Osteocyte (in vitro differentiated cells): Measurements from ENCODE around the gene SLC10A1. TPM values are rescaled to one million over a fixed set of nuclear protein-coding genes. Genes with fewer than 3 reads are reported as not detected.

Source experiments
- DNase-seq: peaks from one replicate; pipeline ENCODE4 v3.0.0; 2021; ENCODE audit warnings: mixed read lengths; ENCODE audit not compliant: unreplicated experiment; ENCODE audit errors: extremely low spot score
- H3K27ac Mint-ChIP-seq: one replicate; pipeline ENCODE4 v1.8.0; 2021; ENCODE audit warnings: mild to moderate bottlenecking, mixed read lengths; ENCODE audit not compliant: unreplicated experiment
- H3K27me3 Mint-ChIP-seq: one replicate; pipeline ENCODE4 v1.8.0; 2021; ENCODE audit warnings: mixed read lengths; ENCODE audit not compliant: unreplicated experiment
- H3K36me3 Mint-ChIP-seq: one replicate; pipeline ENCODE4 v1.8.0; 2021; ENCODE audit warnings: mixed read lengths; ENCODE audit not compliant: unreplicated experiment
- H3K4me1 Mint-ChIP-seq: one replicate; pipeline ENCODE4 v1.8.0; 2021; ENCODE audit warnings: mixed read lengths; ENCODE audit not compliant: unreplicated experiment
- H3K4me3 Mint-ChIP-seq: one replicate; pipeline ENCODE4 v1.8.0; 2021; ENCODE audit warnings: mild to moderate bottlenecking, moderate library complexity, mixed read lengths; ENCODE audit not compliant: unreplicated experiment
- H3K9me3 Mint-ChIP-seq: one replicate; pipeline ENCODE4 v1.8.0; 2021; ENCODE audit warnings: mixed read lengths; ENCODE audit not compliant: unreplicated experiment
- total RNA-seq: library from RNA; stranded (reverse); gene quantifications from 2 replicates; pipeline ENCODE4 v1.2.1, GENCODE V29; 2021
- TF ChIP-seq, protein P1 (sequence below): fragments of 200-600 bp; sonication (generic); IDR thresholded peaks from 2 replicates; pipeline ENCODE4 v1.5.0; 2021; ENCODE audit warnings: antibody characterized with exemption, mild to moderate bottlenecking, moderate library complexity

SLC10A1 gene
- total RNA-seq, 1 donor from 2014 or later = not detected

DNA sequence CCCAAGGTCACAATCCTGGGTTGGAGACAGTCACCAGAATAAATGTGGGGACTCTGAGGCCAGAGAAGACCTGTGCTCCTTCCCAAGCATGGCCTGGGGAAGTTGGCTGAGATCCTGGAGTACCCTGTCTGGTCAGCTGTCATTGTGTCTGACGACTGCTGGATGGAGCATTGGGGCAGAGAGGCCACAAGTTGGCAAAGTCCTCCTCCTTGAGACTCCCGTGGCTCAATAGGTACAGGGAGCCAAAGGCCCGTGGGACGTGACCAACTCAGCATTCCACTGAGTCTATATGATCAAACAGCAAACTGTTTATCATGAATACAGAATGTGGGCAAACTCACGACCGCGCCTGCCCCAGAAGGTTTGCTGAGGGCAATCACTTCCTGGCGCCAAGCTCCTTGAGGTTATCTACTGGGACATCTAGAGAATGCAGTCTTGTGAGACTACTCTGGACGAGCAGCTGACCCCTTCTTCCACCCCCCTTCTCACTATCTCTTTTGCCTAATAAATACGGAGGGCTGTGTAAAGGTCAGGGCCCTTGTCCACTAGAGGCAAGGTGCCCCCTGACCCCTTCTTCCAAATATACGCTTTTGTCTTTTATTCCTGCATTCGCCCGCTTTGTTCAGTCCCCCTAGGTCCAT is 14.3 kb upstream of the SLC10A1 start:
- no peaks in the 10 kb centered on the region for H3K4me1 Mint-ChIP-seq
- H3K27ac Mint-ChIP-seq = no peak overlapping the region
- DNase-seq = peak; percentile 69
- H3K9me3 Mint-ChIP-seq = no peaks in the 10 kb centered on the region
- no peaks in the 10 kb centered on the region for H3K36me3 Mint-ChIP-seq
- H3K4me3 Mint-ChIP-seq = no peak overlapping the region
- H3K27me3 Mint-ChIP-seq = peaks cover 32% of the 10 kb centered on the region
- TF ChIP-seq, protein P1, sequence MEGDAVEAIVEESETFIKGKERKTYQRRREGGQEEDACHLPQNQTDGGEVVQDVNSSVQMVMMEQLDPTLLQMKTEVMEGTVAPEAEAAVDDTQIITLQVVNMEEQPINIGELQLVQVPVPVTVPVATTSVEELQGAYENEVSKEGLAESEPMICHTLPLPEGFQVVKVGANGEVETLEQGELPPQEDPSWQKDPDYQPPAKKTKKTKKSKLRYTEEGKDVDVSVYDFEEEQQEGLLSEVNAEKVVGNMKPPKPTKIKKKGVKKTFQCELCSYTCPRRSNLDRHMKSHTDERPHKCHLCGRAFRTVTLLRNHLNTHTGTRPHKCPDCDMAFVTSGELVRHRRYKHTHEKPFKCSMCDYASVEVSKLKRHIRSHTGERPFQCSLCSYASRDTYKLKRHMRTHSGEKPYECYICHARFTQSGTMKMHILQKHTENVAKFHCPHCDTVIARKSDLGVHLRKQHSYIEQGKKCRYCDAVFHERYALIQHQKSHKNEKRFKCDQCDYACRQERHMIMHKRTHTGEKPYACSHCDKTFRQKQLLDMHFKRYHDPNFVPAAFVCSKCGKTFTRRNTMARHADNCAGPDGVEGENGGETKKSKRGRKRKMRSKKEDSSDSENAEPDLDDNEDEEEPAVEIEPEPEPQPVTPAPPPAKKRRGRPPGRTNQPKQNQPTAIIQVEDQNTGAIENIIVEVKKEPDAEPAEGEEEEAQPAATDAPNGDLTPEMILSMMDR = no peak

DNA sequence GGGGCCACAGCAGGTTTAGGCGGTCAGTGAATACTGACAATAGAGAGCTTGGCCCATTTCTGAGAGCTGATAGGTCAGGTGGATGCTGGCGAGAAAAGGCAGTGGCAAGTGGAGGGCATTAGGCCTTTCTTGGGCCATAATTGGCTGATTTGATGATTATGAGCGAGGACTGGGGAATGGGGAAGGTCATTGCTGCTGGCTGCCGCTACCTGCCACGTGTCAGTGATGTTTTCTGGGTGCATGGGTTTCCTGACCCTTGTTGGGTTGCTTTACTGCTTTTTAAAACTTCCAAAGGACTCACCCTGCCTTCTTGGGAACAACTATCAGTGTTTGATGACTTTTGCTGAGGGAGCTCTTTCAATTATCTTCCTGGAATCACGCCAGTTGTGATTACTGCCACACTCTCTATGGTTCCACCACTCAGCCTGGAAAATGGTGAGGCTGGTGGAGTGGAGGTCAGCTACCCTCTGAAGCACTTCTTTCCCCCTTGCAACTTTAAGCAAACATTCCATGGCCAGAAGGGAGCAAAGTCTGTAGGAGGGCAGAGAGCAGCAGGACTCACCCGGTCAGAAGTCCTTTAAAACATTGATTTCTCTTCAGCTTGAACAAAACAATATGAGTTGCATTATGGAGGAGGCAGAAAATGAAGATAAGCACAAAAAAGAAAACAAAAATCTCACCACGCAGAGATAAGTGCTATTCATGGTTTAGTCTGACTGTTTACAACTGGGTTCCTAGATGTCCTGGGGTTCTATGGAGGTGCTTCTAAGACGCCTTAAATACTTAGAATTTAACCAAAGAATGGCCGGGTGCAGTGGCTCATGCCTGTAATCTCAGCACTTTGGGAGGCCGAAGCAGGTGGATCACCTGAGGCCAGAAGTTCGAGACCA is 12.1 kb upstream of the SLC10A1 start:
- Mint-ChIP-seq H3K9me3 (no peaks in the 10 kb centered on the region), H3K4me3 (no peak overlapping the region), H3K36me3 (no peaks in the 10 kb centered on the region), H3K4me1 (no peaks in the 10 kb centered on the region), H3K27ac (no peak overlapping the region), H3K27me3 (peaks cover 43% of the 10 kb centered on the region)
- TF ChIP-seq, protein P1 = no peak
- peak; percentile 67 for DNase-seq

DNA sequence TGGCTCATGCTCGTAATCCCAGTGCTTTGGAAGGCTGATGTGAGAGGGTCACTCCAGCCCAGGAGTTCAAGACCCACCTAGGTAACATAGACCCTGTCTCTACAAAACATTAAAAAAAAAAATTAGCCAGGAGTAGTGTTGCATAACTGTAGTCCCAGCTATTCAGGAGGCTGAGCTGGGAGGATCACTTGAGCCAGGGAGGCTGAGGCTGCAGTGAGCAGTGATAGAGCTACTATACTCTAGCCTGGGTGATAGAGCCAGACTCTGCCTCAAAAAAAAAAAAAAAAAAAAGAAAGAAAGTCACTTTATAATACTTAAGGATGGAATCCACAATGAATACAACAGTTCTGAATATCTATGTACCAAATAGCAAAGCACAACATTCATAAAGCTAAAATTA is 10.2 kb upstream of the SLC10A1 start:
- H3K4me3 Mint-ChIP-seq = no peak overlapping the region
- no peaks in the 10 kb centered on the region for H3K9me3 Mint-ChIP-seq

DNA sequence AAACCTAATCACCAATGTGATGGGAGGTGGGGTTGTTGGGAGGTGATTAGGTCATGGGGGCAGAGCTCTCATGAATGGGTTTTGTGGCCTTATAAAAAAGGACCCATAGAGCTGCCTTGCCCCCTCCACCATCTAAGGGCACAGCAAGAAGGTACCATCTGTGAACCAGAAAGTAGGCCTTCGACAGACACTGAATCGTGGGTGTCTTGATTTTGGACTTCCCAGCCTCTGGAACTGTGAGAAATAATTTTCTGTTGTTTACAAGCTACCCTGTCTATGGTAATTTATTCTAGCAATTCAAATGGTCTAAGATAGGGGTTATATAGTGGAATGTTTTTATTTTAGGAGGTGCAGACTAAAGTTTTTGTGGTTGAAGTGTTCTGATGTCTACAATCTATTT is 7.9 kb upstream of the SLC10A1 start:
- no peaks in the 10 kb centered on the region for H3K36me3 Mint-ChIP-seq
- H3K27me3 Mint-ChIP-seq = peaks cover 32% of the 10 kb centered on the region
- no peak overlapping the region for H3K27ac Mint-ChIP-seq
- H3K4me3 Mint-ChIP-seq = no peak overlapping the region
- peaks cover 5% of the 10 kb centered on the region for H3K9me3 Mint-ChIP-seq
- H3K4me1 Mint-ChIP-seq = no peaks in the 10 kb centered on the region
- peak; percentile 25 for DNase-seq
- TF ChIP-seq, protein P1 = no peak

More for the DNA sequence above, 10.2 kb upstream of the SLC10A1 start:
- TF ChIP-seq, protein P1 = no peak
- no peak overlapping the region for H3K27ac Mint-ChIP-seq
- no peaks in the 10 kb centered on the region for H3K36me3 Mint-ChIP-seq
- no peak for DNase-seq
- peaks cover 36% of the 10 kb centered on the region for H3K27me3 Mint-ChIP-seq
- H3K4me1 Mint-ChIP-seq = no peaks in the 10 kb centered on the region

DNA sequence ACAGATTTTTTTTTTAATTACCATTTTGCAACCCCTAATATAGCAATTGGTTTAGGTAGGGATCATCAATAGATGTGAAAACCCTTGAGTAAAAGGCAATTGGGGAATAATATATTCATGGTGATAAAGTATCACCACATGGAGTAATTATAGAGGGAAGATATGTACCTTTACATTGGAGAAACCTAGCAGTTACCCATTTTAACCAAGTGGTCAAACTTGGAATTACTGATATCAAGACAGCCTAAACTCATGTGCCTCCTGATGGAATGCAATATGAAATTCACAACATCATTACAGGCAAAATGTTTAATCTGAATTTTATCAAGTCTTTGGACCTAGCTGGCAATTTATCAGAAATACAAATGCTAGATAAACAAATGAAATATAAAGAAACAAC is 6.7 kb upstream of the SLC10A1 start:
- Mint-ChIP-seq H3K27ac (no peak overlapping the region), H3K36me3 (no peaks in the 10 kb centered on the region), H3K9me3 (peaks cover 5% of the 10 kb centered on the region), H3K27me3 (peaks cover 35% of the 10 kb centered on the region), H3K4me3 (no peak overlapping the region), H3K4me1 (no peaks in the 10 kb centered on the region)
- TF ChIP-seq, protein P1 = peak; percentile 13
- no peak for DNase-seq
